Calu3 (cell line): Measurements from ENCODE around the gene GFOD1. TPM values are rescaled to one million over a fixed set of nuclear protein-coding genes. Genes with fewer than 3 reads are reported as not detected.

Experiments used
- BruUV-seq: library from RNA; stranded (reverse); fragments of 400-500 nt; replicated peaks from 2 replicates; lab custom pipeline; 2021; lab: Mats Ljungman, UMichigan
- CTCF ChIA-PET: fragments of 300-600 bp; sonication (Branson Sonifier 250); formaldehyde crosslinking; loops from one replicate; lab custom pipeline; 2022; ENCODE audit warnings: antibody characterized with exemption; lab: Charles Lee
- DNase-seq: peaks from one replicate; pipeline ENCODE4 v3.0.0; 2022
- H3K27ac Mint-ChIP-seq: one replicate; pipeline ENCODE4 v1.8.0; 2022; ENCODE audit warnings: mixed read lengths; ENCODE audit not compliant: unreplicated experiment
- H3K27me3 Mint-ChIP-seq: one replicate; pipeline ENCODE4 v1.8.0; 2022; ENCODE audit warnings: mixed read lengths; ENCODE audit not compliant: unreplicated experiment
- H3K36me3 Mint-ChIP-seq: one replicate; pipeline ENCODE4 v1.8.0; 2022; ENCODE audit warnings: mild to moderate bottlenecking, moderate library complexity, mixed read lengths; ENCODE audit not compliant: insufficient read depth, unreplicated experiment
- H3K4me1 Mint-ChIP-seq: one replicate; pipeline ENCODE4 v1.8.0; 2022; ENCODE audit warnings: mild to moderate bottlenecking, low read depth, mixed read lengths; ENCODE audit not compliant: unreplicated experiment
- H3K4me3 Mint-ChIP-seq: one replicate; pipeline ENCODE4 v1.8.0; 2022; ENCODE audit warnings: mild to moderate bottlenecking, low read depth, moderate library complexity, mixed read lengths; ENCODE audit not compliant: unreplicated experiment
- H3K9me3 Mint-ChIP-seq: one replicate; pipeline ENCODE4 v1.8.0; 2022; ENCODE audit warnings: low read depth, mixed read lengths; ENCODE audit not compliant: unreplicated experiment
- intact Hi-C: fragments of 100-400 bp; cut with micrococcal nuclease; formaldehyde crosslinking; loops from one replicate; pipeline ENCODE4 v1.10.0; 2022; ENCODE audit not compliant: unreplicated experiment
- total RNA-seq: library from RNA; stranded (reverse); gene quantifications from 2 replicates; pipeline ENCODE4 v1.2.3, GENCODE V29; 2022
- TF ChIP-seq, protein P1 (sequence below): fragments of 200-600 bp; IDR thresholded peaks from one replicate; pipeline ENCODE4 v1.8.0; 2022; ENCODE audit warnings: antibody characterized with exemption; ENCODE audit not compliant: unreplicated experiment

GFOD1 gene
- total RNA-seq, 1 experiment from 2014 or later: 9.5 TPM

GRCh38 chr6:13531956-13532355 is 44.6 kb upstream of the GFOD1 start:
- H3K4me1 Mint-ChIP-seq: no peaks in the 10 kb centered on the region
- H3K27me3 Mint-ChIP-seq: no peaks in the 10 kb centered on the region
- no peaks in the 10 kb centered on the region for H3K36me3 Mint-ChIP-seq
- intact Hi-C loops: no loop called here
- H3K9me3 Mint-ChIP-seq: no peaks in the 10 kb centered on the region
- CTCF ChIA-PET: no interaction called here
- DNase-seq: no peak
- H3K27ac Mint-ChIP-seq: no peak overlapping the region
- TF ChIP-seq, protein P1, sequence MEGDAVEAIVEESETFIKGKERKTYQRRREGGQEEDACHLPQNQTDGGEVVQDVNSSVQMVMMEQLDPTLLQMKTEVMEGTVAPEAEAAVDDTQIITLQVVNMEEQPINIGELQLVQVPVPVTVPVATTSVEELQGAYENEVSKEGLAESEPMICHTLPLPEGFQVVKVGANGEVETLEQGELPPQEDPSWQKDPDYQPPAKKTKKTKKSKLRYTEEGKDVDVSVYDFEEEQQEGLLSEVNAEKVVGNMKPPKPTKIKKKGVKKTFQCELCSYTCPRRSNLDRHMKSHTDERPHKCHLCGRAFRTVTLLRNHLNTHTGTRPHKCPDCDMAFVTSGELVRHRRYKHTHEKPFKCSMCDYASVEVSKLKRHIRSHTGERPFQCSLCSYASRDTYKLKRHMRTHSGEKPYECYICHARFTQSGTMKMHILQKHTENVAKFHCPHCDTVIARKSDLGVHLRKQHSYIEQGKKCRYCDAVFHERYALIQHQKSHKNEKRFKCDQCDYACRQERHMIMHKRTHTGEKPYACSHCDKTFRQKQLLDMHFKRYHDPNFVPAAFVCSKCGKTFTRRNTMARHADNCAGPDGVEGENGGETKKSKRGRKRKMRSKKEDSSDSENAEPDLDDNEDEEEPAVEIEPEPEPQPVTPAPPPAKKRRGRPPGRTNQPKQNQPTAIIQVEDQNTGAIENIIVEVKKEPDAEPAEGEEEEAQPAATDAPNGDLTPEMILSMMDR: no peak
- BruUV-seq: no TSS peak
- no peak overlapping the region for H3K4me3 Mint-ChIP-seq

DNA sequence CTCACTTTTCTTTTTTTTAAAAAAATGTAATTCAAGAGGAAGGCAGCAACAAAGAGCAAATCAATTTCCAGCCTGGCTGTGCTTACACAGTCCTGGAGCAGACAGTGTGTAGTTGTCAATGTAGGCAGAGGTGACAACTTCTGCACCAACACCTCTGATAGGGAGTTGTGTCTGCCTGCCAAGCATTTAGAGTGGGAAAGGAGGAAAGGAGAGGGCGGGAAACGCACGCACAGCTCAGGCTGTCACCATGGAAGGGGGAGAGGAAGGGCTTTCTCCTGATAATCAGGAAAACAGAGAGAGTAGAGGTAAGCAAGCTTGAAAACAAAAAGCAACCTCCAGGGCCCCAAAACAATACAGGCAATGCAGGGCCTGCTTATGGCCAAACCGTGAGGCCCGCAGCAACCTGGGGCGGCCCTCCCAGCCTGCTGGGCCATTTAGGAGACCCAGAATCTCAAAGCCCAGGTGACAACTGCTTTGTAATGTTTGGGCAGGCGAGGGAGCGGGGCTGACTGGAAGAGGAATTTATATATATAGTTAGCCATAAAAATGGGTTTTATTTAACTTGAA is 41.5 kb upstream of the GFOD1 start:
- Mint-ChIP-seq H3K27ac (no peak overlapping the region), H3K27me3 (no peaks in the 10 kb centered on the region), H3K36me3 (no peaks in the 10 kb centered on the region), H3K9me3 (no peaks in the 10 kb centered on the region), H3K4me1 (no peaks in the 10 kb centered on the region), H3K4me3 (no peak overlapping the region)
- no peak for DNase-seq
- no TSS peak for BruUV-seq
- TF ChIP-seq, protein P1: no peak
- CTCF ChIA-PET: no interaction called here
- intact Hi-C loops: no loop called here

- Mint-ChIP-seq H3K9me3 (no peaks in the 10 kb centered on the region), H3K27ac (no peak overlapping the region), H3K36me3 (no peaks in the 10 kb centered on the region), H3K4me1 (no peaks in the 10 kb centered on the region), H3K27me3 (no peaks in the 10 kb centered on the region), H3K4me3 (no peak overlapping the region)
- intact Hi-C loops: no loop called here
- CTCF ChIA-PET: no interaction called here
- TF ChIP-seq, protein P1: no peak
- no TSS peak for BruUV-seq
- DNase-seq: no peak
Observed at GRCh38 chr6:13528232-13528631, 40.8 kb upstream of the GFOD1 start.

- H3K4me1 Mint-ChIP-seq: no peaks in the 10 kb centered on the region
- H3K27ac Mint-ChIP-seq: no peak overlapping the region
- TF ChIP-seq, protein P1: no peak
- no peaks in the 10 kb centered on the region for H3K27me3 Mint-ChIP-seq
- H3K4me3 Mint-ChIP-seq: no peak overlapping the region
- CTCF ChIA-PET: interaction anchor here (0.7 kb wide), 1 partner anchor 10 kb away, joined by 3 read pairs; no protein-coding TSS in a partner anchor
- no peaks in the 10 kb centered on the region for H3K36me3 Mint-ChIP-seq
- intact Hi-C loops: no loop called here
- BruUV-seq: no TSS peak
- DNase-seq: no peak
- no peaks in the 10 kb centered on the region for H3K9me3 Mint-ChIP-seq
Observed at GRCh38 chr6:13527671-13528056, 40.3 kb upstream of the GFOD1 start.
